Hematopoietic multipotent progenitor cell treated with erythropoietin and hydrocortisone succinate and interleukin-3 and kit ligand, for 8 days (in vitro differentiated cells): ENCODE measurements around the gene ALG9.

Experiments used
- DNase-seq: peaks from one replicate; pipeline ENCODE4 v3.0.0-alpha.2; 2015

ALG9 gene

GRCh38 chr11:111878849-111879636, 7.7 kb upstream of the ALG9 start, which contains the start of the genes CFAP68 and FDXACB1:
Gene CFAP68, plus strand, starts transcription at chr11:111879541. Its CDS starts 20 bp downstream, at chr11:111879561.
Gene FDXACB1, minus strand, starts transcription at chr11:111879165. Its CDS starts 33 bp downstream, at chr11:111879132.
- DNase-seq: peak; percentile 98

GRCh38 chr11:111878385-111878848, 7.0 kb upstream of the ALG9 start:
- DNase-seq: no peak

- no peak for DNase-seq
Measured at GRCh38 chr11:111871693-111872161, 346 bp upstream of the ALG9 start.

DNA sequence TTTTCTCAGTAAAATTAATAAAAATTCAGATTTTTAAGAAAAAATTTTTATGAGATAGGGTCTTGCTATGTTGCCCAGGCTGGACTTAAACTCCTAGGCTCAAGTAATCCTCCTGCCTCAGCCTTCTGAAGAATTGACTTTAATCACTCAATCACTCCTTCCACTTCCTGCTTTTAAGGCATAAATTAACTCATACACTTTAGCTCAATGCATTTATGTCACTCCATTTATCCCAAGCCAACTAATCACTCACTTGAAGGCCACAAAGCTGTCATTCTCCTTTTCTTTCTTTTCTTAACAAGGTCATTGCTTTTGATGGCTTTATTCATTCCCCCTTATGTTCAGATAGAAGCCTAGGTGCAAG, 877 bp downstream of the ALG9 start:
- no peak for DNase-seq

GRCh38 chr11:111870113-111870512, 1.3 kb downstream of the ALG9 start:
- no peak for DNase-seq

GRCh38 chr11:111860257-111860656, 11.1 kb downstream of the ALG9 start:
- DNase-seq: no peak

GRCh38 chr11:111855506-111855905, 15.9 kb downstream of the ALG9 start:
- no peak for DNase-seq

GRCh38 chr11:111852103-111852502, 19.3 kb downstream of the ALG9 start:
- no peak for DNase-seq

GRCh38 chr11:111851636-111852035, 19.7 kb downstream of the ALG9 start:
- peak; percentile 9 for DNase-seq

DNA sequence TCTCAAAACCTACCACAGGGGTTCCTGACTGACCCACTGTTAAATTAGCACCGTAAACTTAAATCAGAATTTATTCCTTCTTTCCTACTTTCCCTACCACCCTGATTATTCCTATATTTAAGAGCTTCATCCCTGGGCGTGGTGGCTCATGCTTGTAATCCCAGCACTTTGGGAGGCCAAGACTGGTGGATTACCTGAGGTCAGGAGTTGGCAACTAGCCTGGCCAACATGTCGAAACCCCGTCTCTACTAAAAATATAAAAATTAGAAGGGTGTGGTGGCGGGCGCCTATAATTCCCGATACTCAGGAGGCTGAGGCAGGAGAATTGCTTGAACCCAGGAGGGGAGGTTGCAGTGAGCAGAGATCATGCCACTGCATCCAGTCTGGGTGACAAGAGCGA, 20.3 kb downstream of the ALG9 start:
- no peak for DNase-seq

DNA sequence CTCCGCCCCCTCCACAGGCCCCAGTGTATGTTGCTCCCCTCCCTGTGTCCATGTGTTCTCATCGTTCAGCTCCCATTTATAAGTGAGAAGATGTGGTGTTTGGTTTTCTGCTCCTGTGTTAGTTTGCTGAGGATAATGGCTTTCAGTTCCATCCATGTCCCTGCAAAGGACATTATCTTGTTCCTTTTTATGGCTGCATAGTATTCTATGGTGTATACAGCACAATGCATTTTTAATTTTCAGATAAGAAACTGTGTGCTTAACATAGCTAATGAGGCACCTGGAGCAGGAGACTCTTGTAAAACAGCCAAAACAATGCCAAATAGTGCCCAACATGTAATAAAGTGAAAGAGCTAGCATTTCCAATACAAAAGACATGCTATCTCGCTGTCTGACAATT, 21.8 kb downstream of the ALG9 start:
- no peak for DNase-seq

GRCh38 chr11:111846636-111847035, 24.7 kb downstream of the ALG9 start:
- DNase-seq: no peak

DNA sequence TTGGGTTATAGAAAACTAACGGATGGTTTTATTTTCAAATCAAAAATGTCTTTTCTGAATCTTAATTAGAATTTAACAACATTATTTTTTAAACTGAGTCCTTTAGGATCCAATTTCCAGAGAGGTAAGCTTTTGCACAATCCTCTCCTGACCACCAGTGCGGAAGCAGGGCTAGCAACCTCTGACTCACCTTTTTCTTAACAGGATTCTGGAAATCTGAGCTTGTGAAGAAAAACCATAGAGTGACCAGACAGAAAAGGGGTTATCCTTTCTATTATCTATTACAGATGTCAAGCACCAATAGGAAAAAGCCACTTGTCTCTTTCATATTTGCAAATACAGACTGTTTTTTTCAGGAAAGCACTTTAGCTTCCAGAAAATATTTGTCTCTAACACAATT, 25.3 kb downstream of the ALG9 start:
- DNase-seq: no peak

DNA sequence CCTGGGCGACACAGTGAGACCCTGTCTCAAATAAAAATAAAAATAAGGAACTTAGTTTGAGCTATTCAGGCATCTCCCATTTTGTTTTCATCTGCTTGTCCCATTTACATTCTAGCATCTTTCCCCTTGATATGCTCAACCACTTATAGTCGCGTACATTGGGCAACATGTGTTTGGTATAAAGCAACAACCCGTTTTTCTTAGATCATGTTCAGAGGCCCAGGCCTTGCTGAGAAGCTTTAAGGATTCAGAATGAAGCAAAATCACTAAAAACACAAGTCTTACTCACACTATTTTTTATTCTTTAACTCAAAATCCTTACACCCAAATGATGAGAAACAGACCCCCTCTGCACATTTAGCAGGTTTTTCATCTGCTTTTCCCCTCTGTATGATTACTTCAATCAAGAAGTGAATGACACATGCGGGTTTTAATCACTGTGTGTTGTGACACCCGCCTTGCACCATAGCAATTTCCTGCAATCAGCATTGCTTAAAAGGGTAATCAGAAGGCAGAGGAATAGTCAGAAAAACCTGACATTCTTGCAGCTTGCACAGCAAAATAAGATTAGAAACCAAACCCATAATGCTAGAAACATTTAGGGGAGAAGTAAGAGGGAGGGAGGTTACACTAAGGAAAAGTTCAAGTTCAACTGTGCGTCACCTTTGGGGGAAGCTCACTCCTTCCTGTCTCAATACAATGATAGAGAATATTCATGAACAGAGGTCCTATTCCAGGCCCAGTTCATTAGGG, 25.9 kb downstream of the ALG9 start:
- no peak for DNase-seq

GRCh38 chr11:111843661-111844060, 27.7 kb downstream of the ALG9 start:
- no peak for DNase-seq

- DNase-seq: peak; percentile 89
Measured at GRCh38 chr11:111841370-111842053, 29.9 kb downstream of the ALG9 start.

DNA sequence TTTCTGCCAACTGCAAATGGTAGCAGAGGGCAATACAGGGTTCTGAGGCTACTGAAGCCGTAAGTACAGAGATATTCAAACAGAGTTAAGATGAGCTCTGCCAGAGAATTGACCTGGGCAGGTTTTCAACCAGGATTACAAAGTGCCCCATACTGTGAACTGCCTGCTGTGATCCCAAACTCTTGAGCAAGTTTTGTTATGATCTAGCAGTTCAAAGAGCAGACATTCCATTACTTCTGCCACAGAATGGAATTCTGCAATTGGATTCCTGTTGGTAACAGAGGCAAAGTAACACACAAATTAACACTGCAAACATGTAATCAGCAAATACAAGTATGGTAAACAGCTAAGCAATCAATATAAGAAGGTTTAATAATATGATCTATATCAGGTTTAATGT, 31.2 kb downstream of the ALG9 start:
- no peak for DNase-seq

DNA sequence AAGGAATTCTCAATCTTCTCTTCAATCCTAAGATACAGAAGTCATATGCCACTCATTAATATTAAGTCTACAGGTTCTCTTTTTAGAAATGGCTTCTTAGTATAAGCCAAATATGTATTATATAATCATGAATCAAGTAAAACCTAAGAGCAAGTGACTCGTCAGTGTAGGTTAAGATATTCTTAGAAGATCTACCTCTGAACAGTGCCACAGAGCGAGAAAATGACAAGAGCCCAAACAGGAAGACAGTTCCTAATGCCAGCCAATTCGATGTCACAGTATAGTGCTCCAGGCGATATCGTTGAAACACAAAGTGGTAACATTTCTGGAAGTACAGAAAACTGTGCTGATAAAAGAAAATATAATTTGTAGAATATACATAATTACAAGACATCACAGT, 33.3 kb downstream of the ALG9 start:
- DNase-seq: no peak

DNA sequence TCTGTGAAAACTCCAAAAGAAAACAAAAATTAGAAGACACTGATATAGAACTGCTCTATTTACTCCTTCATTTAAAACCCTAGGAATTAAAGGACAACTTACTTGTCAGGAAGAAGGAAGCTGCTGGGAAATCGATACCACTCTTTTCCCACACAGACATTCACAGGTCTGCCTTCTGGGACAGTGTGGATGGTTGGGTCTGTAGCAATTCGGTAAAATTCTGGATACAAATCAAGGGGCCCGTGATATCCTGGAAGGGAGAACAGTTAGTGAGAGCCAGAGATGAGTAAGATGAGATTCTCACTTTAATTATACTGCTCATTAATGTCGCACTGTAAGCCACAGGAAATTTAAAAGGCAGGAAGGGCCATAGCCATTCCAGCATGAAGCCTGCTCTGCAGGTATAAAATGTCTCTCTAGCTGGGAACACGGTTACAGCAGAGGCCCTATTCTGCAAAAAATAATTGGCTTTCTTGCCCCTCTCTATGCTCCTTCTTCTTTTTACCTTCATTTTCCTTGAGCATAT, 34.0 kb downstream of the ALG9 start:
- no peak for DNase-seq

DNA sequence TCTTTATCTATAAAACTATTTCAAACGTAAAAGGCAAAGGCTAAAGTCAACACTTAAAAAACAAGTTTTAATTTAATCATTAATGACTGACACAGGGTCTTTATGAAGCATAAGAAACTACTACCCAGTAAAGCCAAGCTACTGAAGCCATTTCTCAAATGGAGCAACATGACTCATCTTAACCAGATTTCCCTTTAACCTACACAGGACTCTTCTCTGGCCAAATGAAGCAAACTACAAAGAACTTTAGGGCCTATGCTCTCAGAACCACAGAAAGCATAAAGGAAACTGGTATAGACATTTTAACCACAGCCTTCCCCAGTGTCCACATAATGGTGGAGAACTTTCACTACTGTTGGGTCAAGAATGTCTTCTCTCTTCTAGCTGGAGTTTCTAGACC, 34.7 kb downstream of the ALG9 start:
- no peak for DNase-seq

GRCh38 chr11:111836162-111836561, 35.2 kb downstream of the ALG9 start:
- no peak for DNase-seq

GRCh38 chr11:111835665-111836064, 35.7 kb downstream of the ALG9 start:
- DNase-seq: no peak
